ENCODE results near the gene NSMF.

- TF ChIP-seq POLR2A (IDR thresholded peaks at IDR 0.05; ENCODE audit: low read depth, low read length) (no peak), POU2F2 (IDR thresholded peaks at IDR 0.05; ENCODE audit: low read depth, low read length) (no peak), TAF1 (IDR thresholded peaks at IDR 0.05; ENCODE audit: low read depth, low read length) (no peak), POLR2AphosphoS5 (IDR thresholded peaks at IDR 0.05; ENCODE audit: low read depth, low read length) (no peak)
Observed at GRCh38 chr9:137434498-137435380, 24.4 kb downstream of the NSMF start.

Measured in GM12891 (cell line).